Heart left ventricle (tissue), 13 donors: ENCODE results near the gene CHCT1.

Experiments
- CTCF ChIP-seq, 12 donors: fragments of 200-600 bp; sonication (generic) in 4 of 12; IDR thresholded peaks; one replicate each; pipeline versions ENCODE4 v1.5.0 to v1.8.0; 2018 to 2022; ENCODE audit warnings: antibody characterized with exemption in 12 of 12, mild to moderate bottlenecking in 5 of 12
- POLR2A ChIP-seq, 2 donors: fragments of 450-650 bp; IDR thresholded peaks; one replicate each; pipeline ENCODE4 v1.6.1; 2017; ENCODE audit warnings: antibody characterized with exemption in 2 of 2, mild to moderate bottlenecking in 2 of 2, moderate library complexity in 2 of 2
- donor health status: ischemic (EF 13 %, LVEDD 7.1; RV severe dilation, severe dysfunction).
- donor health status: DM: no; HTN: yes; CAD: no.
- donor health status: DM: no; HTN: no; CAD: no.
- donor health status: ischemic (EF 25% LVEDD 6.9; RV normal size, moderate dysfunction).
- donor health status: ischemic (EF 25% LVEDD 5.7; RV mildly dilated, moderate dysfunction).
- donor health status: ischemic (EF 35%, LVEDD 5.7; RV mildly dilated, moderate dysfunction).
- donor health status: nonischemic (EF 11% LVEDD 7.7; RV severe dilation, severe dysfunction).
- donor health status: DM: yes; HTN: yes; CAD: no.
- donor health status: PGD.
- donor health status: ischemic (EF 29% LVEDD 5.4; RV normal size, mild dysfunction).
- donor health status: nonischemic (EF 23%, LVEDD 6.1; RV moderate dilation, normal function).

DNA sequence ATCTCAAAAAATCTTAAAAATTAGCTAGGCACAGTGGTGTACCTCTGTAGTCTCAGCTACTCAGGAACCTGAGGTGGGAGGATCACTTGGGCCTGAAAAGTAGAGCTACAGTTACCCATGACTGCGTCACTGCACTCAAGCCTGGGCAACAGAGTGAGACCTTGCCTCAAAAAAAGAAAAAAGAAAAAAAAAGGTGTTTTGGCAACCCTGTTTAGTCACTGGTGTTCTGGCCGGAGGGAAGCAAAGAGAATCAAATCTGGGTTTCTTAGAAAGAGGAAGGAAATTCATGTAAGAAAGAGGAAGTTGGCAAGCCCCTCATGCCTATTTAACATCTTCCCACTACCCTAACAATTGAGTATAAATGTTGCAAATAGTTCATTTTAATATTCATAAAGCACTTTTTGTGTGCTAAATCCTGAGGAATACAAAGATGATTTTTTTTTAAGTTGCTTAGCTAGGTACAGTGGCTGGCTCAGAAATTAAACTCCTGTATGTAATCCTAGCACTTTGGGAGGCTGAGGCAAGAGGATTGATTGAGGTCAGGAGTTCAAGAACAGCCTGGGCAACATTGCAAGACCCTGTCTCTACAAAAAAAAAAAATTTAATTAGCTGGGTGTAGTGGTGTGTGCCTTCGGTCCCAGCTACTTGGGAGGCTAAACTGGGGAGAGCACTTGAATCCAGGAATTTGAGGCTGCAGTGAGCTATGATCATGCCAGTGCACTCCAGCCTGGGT lies 23.9 kb upstream of the CHCT1 start:
- TF ChIP-seq CTCF (IDR thresholded peaks at IDR 0.05) (no peak), POLR2A (IDR thresholded peaks at IDR 0.05) (no peak)
